GM19239 (cell line): ENCODE results near the gene DYDC2.
"Not testable (repeated sequence)": the region's sequence is repeated elsewhere in the genome, so short reads cannot be mapped to it uniquely, and the experiment has no call there.

Experiments used
- DNase-seq: peaks from one replicate; pipeline ENCODE4 v3.0.0; 2011; ENCODE audit warnings: low spot score; ENCODE audit not compliant: insufficient read length
- FAIRE-seq: peaks from 2 replicates; lab custom pipeline; 2011; peaks lifted over from hg19 to GRCh38; lab: Jason Lieb, UNC

The DYDC2 gene

DNA sequence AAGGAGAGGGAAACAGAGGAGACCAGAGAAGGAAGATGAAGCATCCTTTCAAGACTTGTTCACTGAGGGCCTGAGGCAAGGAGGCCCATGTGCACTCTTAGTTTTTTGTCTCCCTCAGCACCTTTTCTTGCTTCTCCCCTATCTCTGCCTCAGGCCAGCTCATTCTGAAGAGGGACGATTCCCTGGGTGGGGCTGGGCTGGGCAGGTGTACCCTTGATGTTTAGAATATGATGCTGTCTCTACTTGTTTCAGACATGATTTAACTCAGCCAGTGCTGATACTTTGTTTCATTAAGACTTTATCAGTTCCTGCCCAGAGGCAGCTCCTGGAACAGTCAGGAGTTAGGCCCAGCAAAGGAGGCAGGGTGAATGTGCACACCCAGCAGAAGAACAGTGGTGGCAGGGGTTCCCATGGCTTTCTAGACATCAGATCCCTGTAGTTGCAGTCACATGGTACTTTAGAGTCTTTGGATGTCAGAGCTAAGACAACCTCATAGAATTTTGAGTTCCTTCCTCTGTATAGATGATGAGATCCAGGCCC is 55.2 kb downstream of the DYDC2 start:
- no peak for FAIRE-seq

DNA sequence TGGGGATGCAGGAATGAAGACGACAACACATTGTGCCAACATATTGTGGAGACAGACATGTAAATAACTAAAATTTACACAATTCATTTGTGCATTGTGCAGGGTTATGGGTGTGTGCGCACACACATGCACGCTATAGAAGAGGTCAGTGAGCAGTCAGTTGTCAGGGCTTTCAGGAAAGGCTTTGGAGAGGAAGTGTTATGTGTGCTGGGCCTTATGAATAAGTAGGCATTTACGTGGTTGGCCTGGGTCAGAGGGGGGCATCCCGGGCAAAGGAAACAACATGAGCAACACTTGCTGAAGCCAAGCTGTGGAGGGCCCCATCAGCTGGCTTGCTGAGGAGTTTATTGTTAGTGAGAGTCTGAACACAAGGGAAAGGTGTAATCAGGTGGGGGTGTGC is 55.9 kb downstream of the DYDC2 start:
- DNase-seq (no peak), FAIRE-seq (no peak)

More for the DNA sequence above, 55.2 kb downstream of the DYDC2 start:
- no peak for DNase-seq

- no peak for FAIRE-seq
- no peak for DNase-seq
Observed at GRCh38 chr10:80413271-80413996, 56.9 kb downstream of the DYDC2 start.

- no peak for FAIRE-seq
- DNase-seq, result no peak
Observed at GRCh38 chr10:80414142-80414895, 57.7 kb downstream of the DYDC2 start.

- FAIRE-seq (no peak), DNase-seq (no peak)
Observed at GRCh38 chr10:80415734-80416478, 59.3 kb downstream of the DYDC2 start.

- DNase-seq, result no peak
- no peak for FAIRE-seq
Observed at GRCh38 chr10:80416479-80417098, 60.0 kb downstream of the DYDC2 start.

DNA sequence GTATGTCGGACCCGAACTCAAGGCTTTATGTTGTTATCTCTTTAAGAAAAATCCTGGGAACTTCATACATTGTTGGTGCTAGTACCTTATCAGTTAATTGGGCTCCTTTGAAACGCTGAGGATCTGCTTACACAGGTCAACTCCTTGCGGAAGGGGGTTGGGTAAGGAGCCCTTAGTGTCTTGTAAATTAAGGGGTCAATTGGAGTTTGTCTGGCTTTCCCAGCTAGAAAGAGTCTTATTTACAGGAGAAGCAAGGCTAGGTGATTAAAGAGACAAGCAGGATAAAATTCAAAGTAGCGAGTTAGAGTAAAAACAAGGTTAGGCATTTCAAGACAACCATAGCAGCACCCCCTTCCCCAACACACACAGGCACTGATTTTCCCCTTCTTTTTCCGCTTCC is 60.7 kb downstream of the DYDC2 start:
- FAIRE-seq, result not testable (repeated sequence)

More for the DNA sequence above, 60.7 kb downstream of the DYDC2 start:
- not testable (repeated sequence) for DNase-seq
